Measurements from ENCODE around the gene KLRG1. TPM values are rescaled to one million over a fixed set of nuclear protein-coding genes. Genes with fewer than 3 reads are reported as not detected.

KLRG1 gene
- total and polyA plus RNA-seq, 9 of the 15 experiments (the other 6 are each of a cell fraction or from before 2014, with no cell fraction given), result 1.4 to 7.2 (median 2.1) TPM

- Histone ChIP-seq H3K9ac (ENCODE audit: insufficient read depth in 1 of 2, low read depth in 2 of 2, low read length in 2 of 2) (no peak overlapping the region), H3K4me1 (replicated peaks in 1 of 2; ENCODE audit: control insufficient read depth in 2 of 2, insufficient read depth in 2 of 2, low read length in 2 of 2) (peaks cover 3 to 5% of the 10 kb centered on the region in 2 experiments; a peak in 3 of 5 replicates), H3K36me3 (ENCODE audit: control insufficient read depth, insufficient read depth, low read length) (no peaks in the 10 kb centered on the region), H3K4me2 (ENCODE audit: insufficient read depth, low read length) (no peak overlapping the region), H3K27ac (ENCODE audit: extremely low read depth, low read depth, low read length) (no peak overlapping the region), H3K9me3 (replicated peaks; ENCODE audit: control insufficient read depth, insufficient read depth, low read depth, low read length) (no peaks in the 10 kb centered on the region), H3K9me1 (ENCODE audit: control insufficient read depth, insufficient read depth, low read length) (no peaks in the 10 kb centered on the region), H4K20me1 (replicated peaks; ENCODE audit: control insufficient read depth, insufficient read depth, low read length) (no peaks in the 10 kb centered on the region), H3K27me3 (ENCODE audit: control insufficient read depth in 2 of 2, insufficient read depth in 2 of 2, low read length in 2 of 2) (no peaks in the 10 kb centered on the region), H2AFZ (ENCODE audit: low read depth, low read length) (no peak overlapping the region), H3K4me3 (no peak overlapping the region), H3K79me2 (ENCODE audit: control insufficient read depth, insufficient read depth, low read length) (no peaks in the 10 kb centered on the region)
- CTCF ChIA-PET (ENCODE audit: low intra/inter-chr PET ratio), result no interaction called here
- WGBS (ENCODE audit: insufficient coverage, low coverage, missing lambda C conversion rate), result 8% methylated on average over 4 of the region's 4 CpGs
- peak; percentile 6 for FAIRE-seq
- ATAC-seq, result no peak
- intact Hi-C loops (cut with micrococcal nuclease), result no loop called here
- BruUV-seq (replicated peaks), result no TSS peak
- TF ChIP-seq PBX2 (CRISPR knock-in tag; IDR thresholded peaks at IDR 0.05; ENCODE audit: low read depth) (no peak), PBX2 (tag; conservative IDR thresholded peaks at IDR 0.05; ENCODE audit: low read depth) (peak; percentile 69), MEIS2 (IDR thresholded peaks at IDR 0.05; ENCODE audit: partially characterized antibody) (peak; percentile 84), IRF2 (CRISPR knock-in tag; IDR thresholded peaks at IDR 0.05) (no peak), PKNOX1 (IDR thresholded peaks at IDR 0.05) (peak; percentile 73), EP400 (IDR thresholded peaks at IDR 0.05) (no peak), ARID4B (CRISPR knock-in tag; IDR thresholded peaks at IDR 0.05) (no peak), ZFP36 (IDR thresholded peaks at IDR 0.05; ENCODE audit: low read depth, low read length, partially characterized antibody) (no peak)
- POLR2A ChIA-PET, result no interaction called here
- in situ Hi-C loops (cut with MboI), result no loop called here
- DNase-seq (ENCODE audit: extremely low read depth in 1 of 4, low spot score in 3 of 4), result peak in 1 of 4 experiments; percentile 9
Measured at GRCh38 chr12:8957561-8957960, 31.8 kb upstream of the KLRG1 start.

Data from K562 (cell line).